Activated CD4-positive, alpha-beta T cell treated with anti-CD3 and anti-CD28 coated beads, Interleukin-2, amount 50 U/mL, for 4 hours (primary cell): ENCODE measurements around the gene MRPS15.
"Not testable (repeated sequence)": the region's sequence is repeated elsewhere in the genome, so short reads cannot be mapped to it uniquely, and the experiment has no call there.

ENCODE experiments used
- DNase-seq, 2 experiments: peaks; one replicate each; pipeline ENCODE4 v3.0.0-alpha.2; 2020

Gene MRPS15

GRCh38 chr1:36482724-36483388, 18.7 kb upstream of the MRPS15 start, which contains the start of gene CSF3R:
Gene CSF3R (minus strand): TSS chr1:36482913. CDS start chr1:36479496, 3,417 bp downstream.
- no peak for DNase-seq

GRCh38 chr1:36481771-36482723, 17.9 kb upstream of the MRPS15 start:
- no peak for DNase-seq

- DNase-seq: no peak
Measured at GRCh38 chr1:36481091-36481490, 16.9 kb upstream of the MRPS15 start.

GRCh38 chr1:36480161-36480560, 16.0 kb upstream of the MRPS15 start:
- no peak for DNase-seq

- no peak for DNase-seq
Measured at GRCh38 chr1:36479505-36480051, 15.4 kb upstream of the MRPS15 start.

GRCh38 chr1:36477615-36478014, 13.4 kb upstream of the MRPS15 start:
- not testable (repeated sequence) for DNase-seq

GRCh38 chr1:36476945-36477344, 12.8 kb upstream of the MRPS15 start:
- DNase-seq: no peak

GRCh38 chr1:36475910-36476604, 11.9 kb upstream of the MRPS15 start:
- DNase-seq: no peak

GRCh38 chr1:36475341-36475740, 11.2 kb upstream of the MRPS15 start:
- DNase-seq: no peak

- DNase-seq: no peak
Measured at GRCh38 chr1:36472656-36473055, 8.5 kb upstream of the MRPS15 start.

GRCh38 chr1:36471830-36472641, 7.9 kb upstream of the MRPS15 start:
- DNase-seq: no peak

GRCh38 chr1:36469163-36469562, 5.0 kb upstream of the MRPS15 start:
- DNase-seq: no peak

- DNase-seq: no peak
Measured at GRCh38 chr1:36467700-36468455, 3.7 kb upstream of the MRPS15 start.

- DNase-seq: no peak
Measured at GRCh38 chr1:36467027-36467410, 2.8 kb upstream of the MRPS15 start.

GRCh38 chr1:36466370-36467026, 2.3 kb upstream of the MRPS15 start:
- DNase-seq: no peak

- DNase-seq: no peak
Measured at GRCh38 chr1:36465731-36466369, 1.7 kb upstream of the MRPS15 start.

- no peak for DNase-seq
Measured at GRCh38 chr1:36464605-36465393, 615 bp upstream of the MRPS15 start.

- no peak for DNase-seq
Measured at GRCh38 chr1:36463463-36463802, 751 bp downstream of the MRPS15 start.

GRCh38 chr1:36458910-36459309, 5.3 kb downstream of the MRPS15 start:
- peak; percentile 23 to 26 for DNase-seq

- no peak for DNase-seq
Measured at GRCh38 chr1:36457691-36458090, 6.5 kb downstream of the MRPS15 start.
